ENCODE results near the gene CFAP90.

CFAP90 gene

GRCh38 chr5:7793895-7794294, 57.0 kb downstream of the CFAP90 start:
- no peak for TF ChIP-seq CTCF (IDR thresholded peaks at IDR 0.05; ENCODE audit: low read depth, low read length)
- no peak overlapping the region for H3K4me3 ChIP-seq (replicated peaks in 1 of 2; ENCODE audit: low read depth in 2 of 2, low read length in 2 of 2)
- DNase-seq (ENCODE audit: low read depth in 2 of 2): no peak

- H3K4me3 ChIP-seq (replicated peaks in 1 of 2; ENCODE audit: low read depth in 2 of 2, low read length in 2 of 2): no peak overlapping the region
- DNase-seq (ENCODE audit: low read depth in 2 of 2): no peak
- no peak for TF ChIP-seq CTCF (IDR thresholded peaks at IDR 0.05; ENCODE audit: low read depth, low read length)
Measured at GRCh38 chr5:7789567-7789966, 61.4 kb downstream of the CFAP90 start.

- no peak overlapping the region for H3K4me3 ChIP-seq (replicated peaks in 1 of 2; ENCODE audit: low read depth in 2 of 2, low read length in 2 of 2)
- no peak for TF ChIP-seq CTCF (IDR thresholded peaks at IDR 0.05; ENCODE audit: low read depth, low read length)
- no peak for DNase-seq (ENCODE audit: low read depth in 2 of 2)
Measured at GRCh38 chr5:7787770-7788169, 63.2 kb downstream of the CFAP90 start.

- no peak for TF ChIP-seq CTCF (IDR thresholded peaks at IDR 0.05; ENCODE audit: low read depth, low read length)
- DNase-seq (ENCODE audit: low read depth in 2 of 2): no peak
- no peak overlapping the region for H3K4me3 ChIP-seq (replicated peaks in 1 of 2; ENCODE audit: low read depth in 2 of 2, low read length in 2 of 2)
Measured at GRCh38 chr5:7784683-7785380, 66.1 kb downstream of the CFAP90 start.

- H3K4me3 ChIP-seq (replicated peaks in 1 of 2; ENCODE audit: low read depth in 2 of 2, low read length in 2 of 2): no peak overlapping the region
- DNase-seq (ENCODE audit: low read depth in 2 of 2): no peak
- TF ChIP-seq CTCF (IDR thresholded peaks at IDR 0.05; ENCODE audit: low read depth, low read length): no peak
Measured at GRCh38 chr5:7781899-7782298, 69.0 kb downstream of the CFAP90 start.

Measured in cardiac fibroblast (primary cell).